Glomerular endothelial cell (primary cell): ENCODE measurements around the gene ADGRA1. TPM values are rescaled to one million over a fixed set of nuclear protein-coding genes. Genes with fewer than 3 reads are reported as not detected.
"Not testable (repeated sequence)": the region's sequence is repeated elsewhere in the genome, so short reads cannot be mapped to it uniquely, and the experiment has no call there.

Experiments used
- DNase-seq: peaks from one replicate; pipeline ENCODE4 v3.0.0-alpha.2; 2011; ENCODE audit warnings: low read depth, low spot score; ENCODE audit errors: extremely low read depth
- total RNA-seq: library from RNA; depleted of rRNA; stranded (reverse); fragments of >200 nt; gene quantifications from 2 replicates; pipeline ENCODE4 v1.2.3, GENCODE V29; 2015

Gene ADGRA1
- total RNA-seq, 1 donor from 2014 or later = not detected

DNA sequence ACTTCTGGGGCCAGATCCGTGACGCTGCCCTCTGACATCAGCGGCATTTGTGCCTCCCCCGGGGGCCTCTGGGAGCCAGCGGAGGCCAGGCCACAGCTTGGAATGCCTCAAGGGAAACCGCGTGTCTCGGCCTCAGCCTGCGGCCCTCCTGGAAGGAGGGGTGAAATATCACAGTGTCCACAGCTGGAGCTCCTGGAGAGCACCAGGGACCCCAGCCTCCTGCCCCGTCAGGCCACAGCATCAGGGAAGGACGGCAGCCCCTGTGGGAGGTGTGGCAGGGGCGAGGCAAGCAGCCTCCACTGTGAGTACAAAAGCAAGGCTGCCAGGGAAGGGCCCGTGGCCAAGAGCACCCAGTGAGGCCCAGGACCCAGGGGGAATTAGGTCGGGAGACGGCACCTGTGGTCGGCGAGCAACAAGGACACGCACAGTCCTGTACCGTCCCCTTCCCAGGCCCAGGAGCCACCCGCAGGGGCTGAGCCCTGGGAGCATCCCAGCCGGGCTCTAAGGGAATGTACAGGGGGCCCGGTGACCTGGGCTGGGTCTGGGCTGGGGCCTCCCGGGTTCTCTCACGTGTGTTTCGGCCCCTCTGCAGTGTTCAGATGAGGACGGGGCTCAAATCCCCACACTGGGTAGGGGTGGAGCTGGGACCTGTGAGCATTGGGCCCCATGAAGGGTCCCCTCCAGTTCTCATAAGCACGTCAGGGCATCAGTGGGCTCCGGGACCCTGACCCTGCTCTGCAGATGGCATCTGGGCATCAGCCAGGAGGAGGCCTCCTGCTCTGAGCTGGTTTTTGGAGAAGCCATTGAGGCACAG lies 53.6 kb downstream of the ADGRA1 start:
- DNase-seq = no peak

DNA sequence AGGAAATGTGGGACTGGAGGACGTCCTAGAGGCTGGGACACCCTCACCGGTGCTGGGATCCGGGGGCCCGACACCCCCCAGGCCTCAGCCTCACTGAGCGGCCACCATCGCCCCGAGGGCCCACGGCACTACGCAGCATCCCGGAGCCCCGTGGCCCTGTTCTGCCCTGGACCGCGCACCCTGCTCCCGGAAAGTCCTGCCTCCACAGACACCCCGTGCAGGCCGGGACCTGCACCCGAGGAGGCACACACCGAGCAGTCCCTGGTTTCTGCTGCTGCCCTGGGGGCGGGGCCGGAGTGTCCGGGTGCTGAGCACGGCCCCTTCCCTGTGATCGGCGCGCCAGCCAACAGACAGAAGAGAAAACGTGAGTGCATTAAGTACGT lies 54.2 kb downstream of the ADGRA1 start:
- DNase-seq = no peak

DNA sequence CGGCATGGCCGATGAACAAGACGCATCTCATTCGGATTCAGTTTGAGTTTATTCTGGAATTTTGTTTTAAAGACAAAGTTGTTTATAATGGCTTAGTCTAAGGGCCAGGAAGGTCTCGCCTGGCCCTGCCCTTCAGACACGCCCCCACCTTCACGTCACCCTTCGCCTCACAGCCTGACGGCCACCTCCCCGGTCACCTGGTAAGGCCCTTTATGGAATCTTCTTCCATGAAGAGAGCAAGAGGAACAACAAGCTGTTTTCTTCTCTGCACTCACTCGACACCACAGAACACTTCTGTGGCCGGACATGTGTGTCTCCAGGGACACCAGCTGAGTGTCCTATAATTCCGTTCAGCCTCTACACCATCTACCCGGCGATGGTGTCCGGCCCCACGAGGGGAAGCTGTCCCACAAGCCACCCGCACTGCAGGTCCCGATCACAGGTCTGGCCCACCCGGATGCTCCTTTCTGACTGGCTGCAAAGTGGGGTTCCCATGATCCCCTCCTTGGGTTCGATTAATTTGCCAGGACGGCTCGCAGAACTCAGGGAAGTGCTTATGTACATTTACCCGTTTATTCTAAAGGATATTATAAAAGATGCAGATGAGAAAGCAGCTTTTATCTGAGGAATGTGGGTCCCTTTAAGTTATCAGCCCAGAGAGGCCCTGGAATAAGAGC lies 54.9 kb downstream of the ADGRA1 start:
- no peak for DNase-seq

DNA sequence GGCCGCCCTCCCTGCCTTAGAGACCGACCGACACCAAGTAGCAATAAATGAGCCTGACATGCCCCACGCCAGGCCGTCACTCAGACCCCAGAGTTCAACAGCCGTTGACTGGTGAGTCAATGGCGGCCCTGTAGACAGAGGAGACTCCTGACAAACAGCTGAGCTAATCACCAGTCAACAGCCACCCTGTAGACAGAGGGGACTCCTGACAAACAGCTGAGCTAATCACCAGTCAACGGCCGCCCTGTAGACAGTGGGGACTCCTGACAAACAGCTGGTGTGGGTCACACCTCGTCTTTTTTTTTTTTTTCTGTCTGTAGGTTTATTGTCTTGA lies 55.4 kb downstream of the ADGRA1 start:
- DNase-seq = no peak

DNA sequence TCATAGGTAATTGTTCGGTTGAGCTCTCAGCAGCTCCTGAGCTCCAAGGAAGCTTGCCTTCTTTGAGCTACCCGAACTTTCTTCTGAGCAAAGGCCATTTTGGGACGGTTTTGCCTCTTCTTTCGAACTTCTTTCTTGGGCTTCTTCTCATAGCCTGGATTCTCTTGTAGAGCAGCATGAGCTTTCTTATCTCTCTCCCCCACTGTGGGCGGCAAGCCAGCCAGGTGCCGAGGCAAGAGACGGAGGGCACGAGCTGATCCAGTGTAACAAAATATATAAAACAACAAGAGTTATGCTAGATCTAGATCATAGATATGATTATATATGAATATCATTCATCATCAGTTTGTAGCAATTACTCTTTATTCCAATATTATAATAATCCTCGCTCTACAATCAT lies 55.8 kb downstream of the ADGRA1 start:
- no peak for DNase-seq

DNA sequence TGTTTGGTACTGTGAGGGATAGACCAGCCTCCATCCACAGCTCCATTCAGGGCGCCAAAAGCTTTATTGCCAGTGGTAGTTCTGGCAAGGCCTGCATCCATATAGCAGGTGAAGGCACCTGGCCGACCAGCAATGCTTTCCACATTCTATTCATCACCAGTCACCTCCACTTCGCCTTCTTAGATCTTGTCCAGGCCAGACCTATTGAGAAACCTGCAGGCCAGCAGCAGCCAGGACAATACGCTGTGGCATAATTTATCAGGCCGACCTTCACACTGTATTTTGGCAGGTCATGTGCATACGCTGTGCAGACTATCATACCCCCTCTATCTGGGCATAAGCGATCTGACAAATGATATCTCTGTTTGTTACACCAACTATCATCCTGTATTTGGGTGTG lies 57.0 kb downstream of the ADGRA1 start:
- DNase-seq = no peak

DNA sequence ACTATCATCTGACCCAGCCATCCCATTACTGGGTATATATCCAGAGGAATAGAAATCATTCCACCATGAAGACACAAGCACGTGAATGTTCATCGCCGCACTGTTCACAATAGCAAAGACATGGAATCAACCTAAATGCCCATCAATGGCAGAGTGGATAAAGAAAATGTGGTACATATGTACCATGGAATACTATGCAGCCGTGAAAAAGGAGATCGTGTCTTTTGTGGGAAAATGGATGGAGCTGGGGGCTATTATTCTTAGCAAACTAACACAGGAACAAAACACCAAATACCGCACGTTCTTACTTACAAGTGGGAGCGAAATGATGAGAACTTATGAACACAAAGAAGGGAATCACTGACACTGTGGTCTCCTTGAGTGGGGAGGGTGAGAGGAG lies 62.5 kb downstream of the ADGRA1 start:
- no peak for DNase-seq

DNA sequence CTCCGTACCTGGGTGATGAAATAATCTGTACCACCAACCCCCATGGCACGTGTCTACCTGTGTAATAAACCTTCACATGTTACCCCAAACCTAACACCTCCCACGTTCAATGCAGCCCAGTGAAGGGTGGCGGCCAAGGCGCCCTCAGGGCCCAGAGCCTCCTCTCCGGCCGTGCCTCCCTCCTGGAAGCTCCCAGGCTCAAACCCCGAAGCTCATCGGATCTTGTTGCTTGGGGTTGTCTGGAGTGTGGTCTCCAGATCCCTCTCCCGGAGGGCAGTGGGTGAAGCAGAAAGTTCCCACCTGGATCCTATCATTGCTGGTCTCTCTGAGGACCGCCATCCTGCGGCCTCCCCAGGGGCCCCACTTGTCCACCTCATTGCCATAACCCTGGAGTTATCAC lies 62.9 kb downstream of the ADGRA1 start:
- no peak for DNase-seq

DNA sequence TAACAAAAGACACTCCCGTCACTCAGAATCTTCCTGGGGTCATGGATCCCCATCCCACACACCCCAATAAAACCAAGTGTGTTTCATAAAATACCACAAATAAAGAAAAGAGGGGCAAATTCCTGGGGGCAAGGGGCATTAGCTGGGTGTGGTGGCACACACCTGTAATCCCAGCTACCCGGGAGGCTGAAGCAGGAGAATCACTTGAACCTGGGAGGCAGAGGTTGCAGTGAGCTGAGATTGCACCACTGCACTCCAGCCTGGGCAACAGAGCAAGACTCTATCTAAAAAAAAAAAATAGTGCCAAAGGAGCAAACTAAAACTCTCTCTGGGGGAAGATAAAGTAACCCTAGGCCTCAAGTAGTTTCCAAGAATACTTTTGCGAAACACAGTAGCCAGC lies 63.3 kb downstream of the ADGRA1 start:
- DNase-seq = not testable (repeated sequence)

DNA sequence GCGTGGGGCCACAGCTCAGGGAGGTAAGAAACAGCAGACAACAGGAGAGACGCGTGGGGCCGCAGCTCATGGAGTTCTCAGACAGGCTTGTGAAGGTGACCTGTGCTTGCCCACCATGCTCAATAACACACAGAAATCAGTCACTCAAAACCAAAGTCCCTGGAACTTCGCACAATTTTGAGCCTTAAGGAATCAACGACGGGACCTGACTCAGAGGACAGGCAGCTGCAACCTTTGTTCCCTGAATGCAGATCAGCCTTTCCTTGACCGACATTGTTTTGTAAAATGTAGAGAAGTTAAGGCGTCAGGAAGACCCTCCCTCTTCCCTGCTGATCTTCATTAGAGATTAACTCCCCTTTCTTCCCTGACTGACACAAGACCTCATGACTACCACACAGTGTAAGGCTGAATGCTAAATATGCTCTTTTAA lies 63.8 kb downstream of the ADGRA1 start:
- no peak for DNase-seq

DNA sequence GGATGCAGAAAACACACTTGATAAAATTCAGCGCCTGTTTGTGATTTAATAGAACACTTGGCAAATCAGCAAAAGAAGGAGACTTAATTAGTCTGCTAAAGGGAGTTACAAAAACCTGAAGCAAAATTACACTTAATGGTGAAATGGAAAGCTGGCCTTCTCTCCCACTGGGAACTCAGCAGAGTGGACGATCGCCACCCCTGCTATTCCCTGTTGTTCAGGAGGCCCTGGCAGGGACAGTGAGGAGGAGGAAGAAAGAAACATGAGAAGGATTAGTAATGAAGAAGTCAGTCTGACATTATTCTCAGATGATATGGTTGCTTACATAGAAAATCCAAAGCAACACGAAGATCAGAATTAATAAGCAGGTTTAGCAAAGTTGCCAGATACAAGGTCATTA lies 66.7 kb downstream of the ADGRA1 start:
- no peak for DNase-seq

DNA sequence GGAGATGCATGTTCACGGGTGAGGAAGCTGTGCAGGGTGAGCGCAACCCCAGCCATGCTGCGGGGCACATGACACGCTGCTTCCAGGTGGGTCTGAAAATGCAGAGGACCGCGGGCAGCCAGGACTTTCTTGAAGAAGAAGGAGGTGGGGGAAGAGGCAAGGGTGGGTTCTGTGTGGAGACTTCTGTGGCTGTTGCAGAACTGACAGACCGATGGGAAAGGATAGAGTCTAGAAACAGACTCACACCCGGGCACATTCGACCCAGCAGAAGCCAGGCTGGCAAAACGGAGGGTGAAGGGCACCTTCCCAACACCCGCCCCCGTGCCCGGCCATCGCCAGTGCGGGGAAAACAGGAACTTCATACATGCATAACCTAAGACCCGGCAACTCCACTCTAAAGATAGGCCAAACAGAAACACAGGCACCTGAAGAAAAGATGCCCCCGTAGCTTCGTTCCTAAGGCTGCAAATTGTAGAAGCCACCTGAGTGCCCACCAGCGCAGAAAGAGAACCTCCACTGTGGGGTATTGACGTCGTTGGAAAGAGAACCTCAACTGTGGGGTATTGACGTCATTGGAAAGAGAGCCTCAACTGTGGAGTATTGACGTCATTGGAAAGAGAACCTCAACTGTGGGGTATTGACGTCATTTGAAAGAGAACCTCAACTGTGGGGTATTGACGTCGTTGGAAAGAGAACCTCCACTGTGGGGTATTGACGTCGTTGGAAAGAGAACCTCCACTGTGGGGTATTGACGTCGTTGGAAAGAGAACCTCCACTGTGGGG lies 67.5 kb downstream of the ADGRA1 start:
- no peak for DNase-seq

DNA sequence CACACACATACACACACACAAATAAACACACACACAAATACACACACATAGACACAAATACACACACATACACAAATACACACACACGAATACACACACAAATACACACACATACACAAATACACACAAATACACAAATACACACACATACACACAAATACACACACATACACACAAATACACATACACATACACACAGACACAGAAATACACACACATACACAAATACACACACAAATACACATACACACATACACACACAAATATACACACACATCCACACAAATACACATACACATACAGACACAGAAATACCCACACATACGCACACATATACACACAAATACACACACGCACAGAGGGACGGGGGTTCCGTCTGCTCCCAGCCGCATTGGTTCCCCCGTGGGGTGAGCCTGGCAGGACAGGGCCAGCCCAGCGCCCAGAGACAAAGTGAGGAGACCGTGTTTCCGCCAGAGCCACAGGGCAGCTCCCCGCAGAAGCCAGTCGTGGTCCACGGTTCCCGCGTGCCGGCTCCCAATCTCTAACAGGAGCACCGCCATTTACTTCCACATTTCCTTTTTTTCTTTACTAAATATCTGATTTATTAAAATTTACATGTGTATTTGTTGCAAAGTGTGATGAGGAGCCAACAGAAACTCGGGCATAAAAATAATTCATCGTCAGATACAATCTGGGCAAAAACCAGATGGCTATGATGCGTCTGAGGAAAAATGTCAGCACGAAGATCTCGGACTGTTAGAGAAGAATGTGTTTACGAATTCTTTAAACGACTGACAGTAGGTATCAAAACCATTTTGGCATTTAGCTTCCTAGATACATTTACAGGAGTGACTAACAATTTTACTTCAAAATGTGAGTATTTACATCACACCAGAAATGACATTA lies 69.2 kb downstream of the ADGRA1 start:
- no peak for DNase-seq

DNA sequence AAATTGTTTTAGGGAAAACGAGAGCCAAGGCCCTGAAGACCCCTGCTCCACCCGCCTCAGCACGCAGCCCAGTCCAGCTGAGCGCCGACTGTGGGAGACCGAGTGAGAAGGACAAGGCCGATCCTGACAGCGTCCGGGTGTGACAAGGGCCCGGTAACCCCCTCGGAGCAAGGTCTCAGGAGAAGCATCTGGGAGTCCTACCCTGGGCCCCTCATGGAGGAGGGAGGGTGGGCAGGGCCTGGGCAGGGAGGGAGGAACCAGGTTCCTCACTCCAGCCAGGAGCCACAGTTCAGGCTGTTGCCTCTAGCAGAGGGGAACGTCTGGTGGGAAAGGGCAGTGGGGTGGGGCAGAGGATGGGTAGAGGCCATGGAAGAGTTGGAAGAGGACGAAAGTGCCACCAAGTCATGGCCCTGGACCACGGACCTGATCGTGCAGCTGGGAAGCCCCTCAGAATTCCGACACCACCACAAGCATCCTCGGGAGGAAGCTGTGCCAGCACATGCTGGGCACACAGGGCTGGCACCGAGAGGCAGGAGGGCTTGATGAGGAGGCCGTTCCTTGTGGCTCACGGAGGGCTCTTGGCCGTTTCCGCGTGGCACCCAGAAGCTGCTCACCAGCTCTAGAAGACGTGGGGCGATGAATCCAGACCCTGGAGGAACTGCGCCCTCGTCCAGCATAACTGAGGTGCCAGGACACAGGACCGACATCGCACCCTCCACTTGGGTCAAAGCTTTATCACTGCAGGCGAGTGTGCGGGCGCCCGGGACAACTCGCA lies 70.1 kb downstream of the ADGRA1 start:
- no peak for DNase-seq

DNA sequence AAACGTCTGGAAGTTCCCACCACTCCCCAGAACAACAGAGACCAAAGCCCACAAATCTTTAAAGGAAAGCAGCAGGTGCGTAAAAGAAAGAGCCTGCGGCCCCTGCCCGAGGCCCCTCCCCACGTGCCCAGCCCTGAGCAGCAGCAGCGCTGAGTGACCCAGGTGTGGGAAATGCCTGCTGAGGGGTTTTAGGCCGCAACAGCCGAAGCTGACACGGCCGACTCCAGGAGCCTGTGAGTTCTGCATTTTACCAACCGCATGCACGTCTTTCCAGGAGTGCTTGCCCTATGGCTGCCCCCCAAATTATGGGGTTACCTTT lies 70.7 kb downstream of the ADGRA1 start:
- DNase-seq = no peak

DNA sequence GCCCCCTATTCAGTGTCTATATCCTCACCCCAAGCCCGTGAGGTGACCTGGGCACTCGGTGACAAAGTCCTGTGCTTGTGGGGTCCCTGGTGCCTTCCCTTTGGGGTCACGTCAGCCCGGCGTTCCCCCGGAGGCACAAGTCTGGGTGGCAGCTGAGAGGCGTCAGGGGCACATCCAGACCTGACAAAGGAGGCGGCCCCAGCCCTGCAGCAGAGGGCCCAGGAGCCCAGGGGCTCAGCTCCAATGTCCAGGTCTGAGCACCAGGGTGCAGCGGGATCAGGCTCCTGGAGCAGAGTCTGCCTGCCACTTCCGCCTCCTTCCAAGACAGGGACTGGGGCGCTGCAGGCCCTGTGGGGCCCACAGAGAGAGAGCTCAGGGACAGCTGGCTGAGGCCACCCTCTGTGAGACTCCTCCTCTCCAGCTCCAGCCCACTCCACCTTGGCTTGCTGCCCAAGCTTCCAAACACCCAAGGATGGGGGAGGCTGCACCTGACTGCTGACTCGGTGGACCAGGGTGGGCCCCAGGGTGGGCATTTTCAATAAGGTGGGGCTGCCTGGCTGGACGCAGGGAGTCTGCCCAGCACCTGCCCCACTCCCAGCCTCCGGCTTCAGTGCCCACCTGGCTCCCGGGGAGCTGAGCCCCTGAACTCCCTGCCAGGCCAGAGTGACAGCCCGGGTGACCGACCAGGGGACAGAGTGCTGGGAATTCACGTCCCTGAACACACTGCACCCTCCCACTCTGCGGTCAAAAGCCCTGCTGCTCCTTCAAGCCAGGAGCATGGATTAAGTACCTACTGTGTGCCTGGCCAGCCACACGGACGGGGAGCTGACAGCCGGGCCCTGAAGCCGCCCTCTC lies 71.3 kb downstream of the ADGRA1 start:
- DNase-seq = no peak

DNA sequence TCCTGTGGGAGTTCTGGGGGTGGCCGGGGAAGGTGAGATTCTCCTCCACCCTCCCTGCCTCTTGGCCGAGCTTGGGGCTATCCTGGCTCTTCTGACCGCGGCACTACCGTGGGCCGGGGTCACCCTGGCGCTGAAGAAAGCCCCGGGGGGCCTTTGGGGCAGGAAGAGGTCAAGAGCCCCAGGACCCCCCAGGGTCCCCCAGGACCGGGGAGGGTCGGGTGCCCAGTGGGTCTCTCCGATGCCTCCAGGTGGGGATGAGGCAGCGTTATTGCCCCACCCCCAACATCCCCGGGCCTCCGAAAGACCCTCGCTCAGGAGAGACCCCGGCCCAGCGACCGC lies 71.9 kb downstream of the ADGRA1 start:
- DNase-seq = no peak

DNA sequence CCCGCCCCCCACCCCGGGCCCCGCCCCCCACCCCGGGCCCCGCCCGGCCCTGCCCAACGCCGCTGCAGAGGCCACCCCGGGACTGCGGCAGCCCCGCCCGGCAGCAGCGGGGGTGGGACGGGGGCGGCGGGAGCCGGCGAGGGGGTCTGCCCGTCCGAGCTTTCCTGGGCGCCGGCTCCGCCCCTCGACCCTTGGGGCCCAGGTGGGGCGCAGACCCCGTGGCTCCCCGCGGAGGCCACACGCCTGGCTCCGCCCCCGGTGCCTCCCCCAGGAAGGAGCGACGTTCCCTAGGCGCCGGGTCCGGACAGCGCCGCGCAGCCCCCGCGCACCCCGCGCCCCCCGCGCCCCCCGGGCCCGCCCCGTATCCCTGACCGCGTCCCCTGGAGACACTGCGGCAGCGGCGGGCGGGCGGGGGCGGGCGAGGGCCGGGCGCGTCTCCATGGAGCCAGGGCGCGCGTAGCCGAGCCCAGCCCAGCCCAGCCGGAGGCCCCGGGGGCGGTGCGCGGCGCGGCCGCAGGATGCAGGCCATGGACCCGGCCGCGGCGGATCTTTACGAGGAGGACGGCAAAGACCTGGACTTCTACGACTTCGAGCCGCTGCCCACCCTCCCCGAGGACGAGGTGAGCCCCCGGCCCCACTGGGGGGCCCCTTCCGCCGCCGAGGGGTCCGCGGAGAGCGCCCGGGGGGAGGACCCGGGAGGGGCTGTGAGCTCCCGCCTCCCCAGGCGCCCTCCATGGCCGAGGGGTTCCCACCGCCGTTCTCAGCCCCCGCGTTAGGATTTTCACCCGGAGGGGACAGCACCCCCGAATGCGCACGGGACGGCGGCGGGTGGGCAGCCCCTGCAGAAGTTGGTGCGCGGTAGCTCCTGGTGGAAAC lies 72.5 kb downstream of the ADGRA1 start, which contains the start of gene KNDC1:
KNDC1 (plus strand) TSS at position 270 of the 876 bp plus-strand sequence; CDS start at position 519, 249 bp downstream.
- no peak for DNase-seq
